A549 (cell line): Measurements from ENCODE around the gene KIR3DL2.
"Not testable (repeated sequence)": the region's sequence is repeated elsewhere in the genome, so short reads cannot be mapped to it uniquely, and the experiment has no call there.

Source experiments
- CBX8 ChIP-seq: fragments of 200-600 bp; sonication (generic); IDR thresholded peaks from 2 replicates; pipeline ENCODE4 v1.6.1; 2016
- CTCF ChIP-seq: fragments of >200 bp; sonication (Bioruptor Twin); formaldehyde crosslinking; IDR thresholded peaks from 3 replicates; pipeline ENCODE4 v1.5.1; 2016
- HOXB13 ChIP-seq: fragments of 250-450 bp; sonication (Bioruptor Pico); IDR thresholded peaks from 2 replicates; pipeline ENCODE4 v1.5.0; 2020; ENCODE audit warnings: low read depth, mild to moderate bottlenecking, moderate library complexity
- NPAS2 ChIP-seq: fragments of 250-450 bp; sonication (Bioruptor Pico); IDR thresholded peaks from 2 replicates; pipeline ENCODE4 v1.8.0; 2022; ENCODE audit warnings: mild to moderate bottlenecking, moderate library complexity, borderline replicate concordance
- PBX3 ChIP-seq: IDR thresholded peaks from 2 replicates; pipeline ENCODE4 v1.6.1; 2012
- POLR2A ChIP-seq: IDR thresholded peaks from 2 replicates; pipeline ENCODE4 v1.6.1; 2012; ENCODE audit warnings: mild to moderate bottlenecking, low read length

- not testable (repeated sequence) for TF ChIP-seq NPAS2 (CRISPR knock-in tag); POLR2A; CTCF; HOXB13; CBX8; PBX3
Observed at GRCh38 chr19:54858476-54858875, 8.2 kb downstream of the KIR3DL2 start.
